Mesendoderm (in vitro differentiated cells): ENCODE data around the gene NTF3.

Experiments used
- DNase-seq: peaks from one replicate; pipeline ENCODE4 v3.0.0; 2013
- H2AK5ac ChIP-seq: 2 replicates; pipeline ENCODE4 v1.6.1; 2013; ENCODE audit warnings: low read length, inconsistent platforms
- H2BK120ac ChIP-seq: 2 replicates; pipeline ENCODE4 v1.6.1; 2013; ENCODE audit warnings: low read depth, mild to moderate bottlenecking, low read length, moderate library complexity, mixed read lengths
- H2BK15ac ChIP-seq: replicated peaks from 2 replicates; pipeline ENCODE4 v1.6.1; 2013; ENCODE audit warnings: low read depth, mild to moderate bottlenecking, moderate library complexity
- H2BK5ac ChIP-seq: 2 replicates; pipeline ENCODE4 v1.6.1; 2013; ENCODE audit warnings: low read length, inconsistent platforms
- H3K18ac ChIP-seq: 2 replicates; pipeline ENCODE4 v1.6.1; 2013; ENCODE audit warnings: mild to moderate bottlenecking, low read length, mixed read lengths
- H3K23ac ChIP-seq: one replicate; pipeline ENCODE4 v1.6.1; 2013; ENCODE audit warnings: low read length
- H3K27ac ChIP-seq: 2 replicates; pipeline ENCODE4 v1.5.1; 2013; ENCODE audit warnings: low read depth, mild to moderate bottlenecking, inconsistent platforms, low read length, moderate library complexity
- H3K27me3 ChIP-seq: 2 replicates; pipeline ENCODE4 v1.6.1; 2013; ENCODE audit warnings: low read length, control low read depth, mild to moderate bottlenecking, inconsistent platforms; ENCODE audit not compliant: insufficient read depth, poor library complexity
- H3K36me3 ChIP-seq: 2 replicates; pipeline ENCODE4 v1.6.1; 2013; ENCODE audit warnings: low read length, inconsistent platforms; ENCODE audit not compliant: control insufficient read depth, insufficient read depth
- H3K4ac ChIP-seq: one replicate; pipeline ENCODE4 v1.6.1; 2013; ENCODE audit warnings: low read depth, mild to moderate bottlenecking, low read length, moderate library complexity
- H3K4me1 ChIP-seq: 2 replicates; pipeline ENCODE4 v1.6.1; 2013; ENCODE audit warnings: low read depth, low read length, inconsistent platforms; ENCODE audit not compliant: control insufficient read depth
- H3K4me2 ChIP-seq: 2 replicates; pipeline ENCODE4 v1.6.1; 2013; ENCODE audit warnings: low read length
- H3K4me3 ChIP-seq: 2 replicates; pipeline ENCODE4 v1.5.1; 2013; ENCODE audit warnings: mild to moderate bottlenecking, low read length
- H3K56ac ChIP-seq: one replicate; pipeline ENCODE4 v1.6.1; 2013; ENCODE audit warnings: low read length
- H3K79me1 ChIP-seq: 2 replicates; pipeline ENCODE4 v1.6.1; 2013; ENCODE audit warnings: low read length, inconsistent platforms
- H3K79me2 ChIP-seq: 2 replicates; pipeline ENCODE4 v1.6.1; 2013; ENCODE audit warnings: mild to moderate bottlenecking, low read length; ENCODE audit not compliant: control insufficient read depth, insufficient read depth
- H3K9ac ChIP-seq: 2 replicates; pipeline ENCODE4 v1.6.1; 2013; ENCODE audit warnings: low read length, inconsistent platforms
- H4K5ac ChIP-seq: one replicate; pipeline ENCODE4 v1.6.1; 2013; ENCODE audit warnings: low read length
- H4K8ac ChIP-seq: one replicate; pipeline ENCODE4 v1.6.1; 2013; ENCODE audit warnings: low read depth, mild to moderate bottlenecking, control low read depth, low read length, moderate library complexity
- WGBS: extraction: QIAGEN DNeasy Blood & Tissue Kit; methylation state at CpG from one replicate; pipeline ENCODE4 v1.1.7; 2013; ENCODE audit warnings: low lambda C conversion rate, missing lambda C conversion rate; ENCODE audit not compliant: insufficient coverage; ENCODE audit errors: extremely low coverage; 5-methylcytosine and 5-hydroxymethylcytosine counted together

Gene NTF3

DNA sequence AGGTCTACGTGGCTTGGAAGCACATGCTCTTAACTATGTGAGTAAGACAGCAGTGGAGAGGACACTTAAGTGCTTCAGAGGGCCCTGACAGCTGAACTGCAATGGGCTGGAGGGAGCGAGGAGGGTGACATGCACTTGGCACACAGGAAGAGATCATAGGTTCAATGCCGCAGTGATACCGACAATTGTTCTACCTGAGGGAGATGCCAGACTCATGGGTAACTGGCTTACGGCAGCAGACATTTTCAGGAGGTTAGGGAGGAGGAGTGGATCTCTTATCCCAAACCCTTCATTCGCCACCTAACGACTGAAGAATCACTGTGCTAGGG is 68.4 kb downstream of the NTF3 start:
- no peak for DNase-seq
- Histone ChIP-seq H2BK120ac (no peak overlapping the region), H2BK15ac (no peak overlapping the region), H3K79me2 (no peaks in the 10 kb centered on the region), H4K5ac (no peak overlapping the region), H3K18ac (no peak overlapping the region), H4K8ac (no peak overlapping the region), H3K4me1 (no peaks in the 10 kb centered on the region), H3K56ac (no peak overlapping the region), H3K27ac (no peak overlapping the region), H3K4me2 (no peak overlapping the region), H3K79me1 (no peaks in the 10 kb centered on the region), H2BK5ac (no peak overlapping the region), H2AK5ac (no peak overlapping the region), H3K23ac (no peak overlapping the region), H3K4ac (no peak overlapping the region), H3K36me3 (no peaks in the 10 kb centered on the region), H3K9ac (no peak overlapping the region), H3K27me3 (no peaks in the 10 kb centered on the region), H3K4me3 (no peak overlapping the region)
- no CpG with 5 or more reads among the region's 7 CpGs for WGBS

DNA sequence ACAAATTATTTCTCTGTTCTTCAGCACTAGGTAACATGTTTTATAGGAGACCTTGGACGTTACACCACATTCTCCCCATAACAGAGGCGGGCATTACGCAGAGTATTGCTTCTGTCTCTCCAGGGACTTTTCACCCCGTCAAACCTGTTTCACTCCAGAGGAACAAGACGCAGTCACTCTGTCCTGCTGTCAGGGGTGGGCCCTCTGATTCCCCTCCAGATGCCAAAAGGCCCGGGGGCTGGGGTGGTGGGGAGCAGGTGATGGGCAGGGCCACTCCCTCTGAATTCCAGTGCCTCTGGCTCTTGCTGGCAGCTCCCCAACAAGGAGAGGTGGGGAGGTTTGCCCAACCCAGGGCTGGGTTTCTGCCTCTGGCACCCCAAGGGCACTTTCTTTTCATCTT is 71.9 kb downstream of the NTF3 start:
- no peak overlapping the region for H3K4me3 ChIP-seq
- no peak overlapping the region for H3K4me2 ChIP-seq
- no peak overlapping the region for H4K5ac ChIP-seq
- no peak overlapping the region for H3K23ac ChIP-seq
- no peak overlapping the region for H4K8ac ChIP-seq
- no CpG with 5 or more reads among the region's 6 CpGs for WGBS
- no peak overlapping the region for H3K9ac ChIP-seq
- no peak overlapping the region for H3K18ac ChIP-seq
- H3K4ac ChIP-seq, result no peak overlapping the region
- no peaks in the 10 kb centered on the region for H3K27me3 ChIP-seq
- no peak for DNase-seq
- H3K27ac ChIP-seq, result no peak overlapping the region
- no peak overlapping the region for H2AK5ac ChIP-seq
- H2BK15ac ChIP-seq, result no peak overlapping the region
- H3K79me1 ChIP-seq, result no peaks in the 10 kb centered on the region
- no peak overlapping the region for H3K56ac ChIP-seq
- no peaks in the 10 kb centered on the region for H3K36me3 ChIP-seq
- H2BK120ac ChIP-seq, result no peak overlapping the region
- H3K79me2 ChIP-seq, result no peaks in the 10 kb centered on the region
- H2BK5ac ChIP-seq, result no peak overlapping the region
- H3K4me1 ChIP-seq, result no peaks in the 10 kb centered on the region

- Histone ChIP-seq H2BK15ac (no peak overlapping the region), H3K18ac (no peak overlapping the region), H3K23ac (no peak overlapping the region), H3K27ac (no peak overlapping the region), H3K4me3 (no peak overlapping the region), H3K79me1 (no peaks in the 10 kb centered on the region), H3K56ac (no peak overlapping the region), H3K79me2 (no peaks in the 10 kb centered on the region), H2AK5ac (no peak overlapping the region), H3K36me3 (no peaks in the 10 kb centered on the region), H2BK5ac (no peak overlapping the region), H3K27me3 (no peaks in the 10 kb centered on the region), H2BK120ac (no peak overlapping the region), H3K4me1 (no peaks in the 10 kb centered on the region), H3K4me2 (no peak overlapping the region), H4K5ac (no peak overlapping the region), H4K8ac (no peak overlapping the region), H3K4ac (no peak overlapping the region), H3K9ac (no peak overlapping the region)
- DNase-seq, result no peak
- WGBS, result no CpG with 5 or more reads among the region's 4 CpGs
Observed at GRCh38 chr12:5505116-5505515, 73.2 kb downstream of the NTF3 start.

DNA sequence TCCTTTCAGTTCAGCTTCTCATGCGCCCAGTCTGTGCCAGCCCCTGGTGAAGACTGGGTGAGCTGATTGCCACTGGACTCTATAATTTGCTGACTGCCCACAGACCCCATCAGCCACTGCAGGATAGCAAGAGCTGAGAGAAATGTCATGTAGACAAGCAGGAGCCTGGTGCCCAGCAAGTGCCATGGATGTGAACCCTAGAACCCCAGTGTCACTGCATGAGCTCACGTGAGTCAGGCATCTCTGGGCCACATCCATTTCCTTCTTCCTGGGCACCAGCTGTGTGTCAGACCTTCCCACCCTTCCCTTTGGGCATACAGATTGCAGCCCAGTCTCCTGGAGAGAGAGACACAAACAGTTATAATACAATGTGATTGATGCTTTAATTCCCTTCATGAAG is 73.8 kb downstream of the NTF3 start:
- Histone ChIP-seq H3K18ac (no peak overlapping the region), H3K4me3 (no peak overlapping the region), H4K5ac (no peak overlapping the region), H3K9ac (no peak overlapping the region), H3K4me2 (no peak overlapping the region), H2AK5ac (no peak overlapping the region), H4K8ac (no peak overlapping the region), H2BK5ac (no peak overlapping the region), H3K23ac (no peak overlapping the region), H3K56ac (no peak overlapping the region), H3K36me3 (no peaks in the 10 kb centered on the region), H2BK120ac (no peak overlapping the region), H3K4ac (no peak overlapping the region), H3K79me2 (no peaks in the 10 kb centered on the region), H3K27ac (no peak overlapping the region), H2BK15ac (no peak overlapping the region), H3K27me3 (no peaks in the 10 kb centered on the region), H3K4me1 (no peaks in the 10 kb centered on the region), H3K79me1 (no peaks in the 10 kb centered on the region)
- no CpG with 5 or more reads among the region's 2 CpGs for WGBS
- no peak for DNase-seq

DNA sequence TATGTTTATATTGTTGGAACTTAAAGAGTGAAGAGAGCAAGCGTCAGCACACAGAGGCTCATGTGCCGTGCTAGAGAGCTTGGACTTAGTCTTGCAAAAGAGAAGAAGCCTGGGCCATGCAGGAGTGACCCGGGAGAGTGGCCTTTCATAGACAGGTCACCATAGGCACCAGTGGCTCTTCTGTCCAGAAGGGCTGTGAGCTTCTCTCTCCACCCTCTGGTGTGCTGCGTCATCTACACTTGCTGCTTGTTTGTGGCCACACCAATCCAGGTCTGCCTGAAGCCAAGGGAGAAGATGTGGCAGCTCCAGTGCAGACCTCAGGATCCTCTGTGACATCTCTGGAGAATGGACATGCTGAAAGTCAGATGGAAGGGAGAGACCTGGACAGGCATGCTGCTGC is 74.4 kb downstream of the NTF3 start:
- Histone ChIP-seq H3K27ac (no peak overlapping the region), H3K36me3 (no peaks in the 10 kb centered on the region), H3K4ac (no peak overlapping the region), H3K9ac (no peak overlapping the region), H3K4me1 (no peaks in the 10 kb centered on the region), H2BK120ac (no peak overlapping the region), H3K4me2 (no peak overlapping the region), H3K56ac (no peak overlapping the region), H4K5ac (no peak overlapping the region), H3K4me3 (no peak overlapping the region), H3K18ac (no peak overlapping the region), H3K79me2 (no peaks in the 10 kb centered on the region), H3K27me3 (no peaks in the 10 kb centered on the region), H3K79me1 (no peaks in the 10 kb centered on the region), H2BK5ac (no peak overlapping the region), H2BK15ac (no peak overlapping the region), H3K23ac (no peak overlapping the region), H2AK5ac (no peak overlapping the region), H4K8ac (no peak overlapping the region)
- no CpG with 5 or more reads among the region's 4 CpGs for WGBS
- no peak for DNase-seq

DNA sequence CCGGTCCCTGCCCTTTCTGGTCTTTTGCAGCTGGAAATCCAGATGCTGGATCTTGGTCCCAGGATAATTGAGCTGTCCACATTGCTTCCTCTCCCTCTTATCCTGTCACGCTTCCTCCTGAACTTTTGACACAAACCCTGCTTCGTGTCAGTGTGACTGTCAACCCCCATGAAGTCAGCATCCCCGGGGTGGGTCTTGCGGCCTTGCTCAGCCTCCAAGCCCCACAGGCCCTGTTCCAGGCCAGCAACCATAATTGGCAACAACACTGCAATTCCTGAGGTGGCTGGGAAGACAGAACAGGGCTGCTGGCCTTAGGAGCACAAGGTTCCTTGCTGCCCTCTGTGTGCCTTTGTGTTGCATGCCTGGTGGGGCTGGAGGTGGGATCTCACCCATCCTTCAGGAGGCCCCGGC is 74.9 kb downstream of the NTF3 start:
- Histone ChIP-seq H2BK120ac (no peak overlapping the region), H2BK5ac (no peak overlapping the region), H3K4ac (no peak overlapping the region), H3K18ac (no peak overlapping the region), H3K23ac (no peak overlapping the region), H3K36me3 (no peaks in the 10 kb centered on the region), H3K27me3 (no peaks in the 10 kb centered on the region), H2AK5ac (no peak overlapping the region), H3K27ac (no peak overlapping the region), H3K79me1 (no peaks in the 10 kb centered on the region), H3K4me1 (no peaks in the 10 kb centered on the region), H2BK15ac (no peak overlapping the region), H3K56ac (no peak overlapping the region), H3K4me3 (no peak overlapping the region), H4K8ac (no peak overlapping the region), H3K9ac (no peak overlapping the region), H4K5ac (no peak overlapping the region), H3K4me2 (no peak overlapping the region), H3K79me2 (no peaks in the 10 kb centered on the region)
- WGBS, result no CpG with 5 or more reads among the region's 6 CpGs
- DNase-seq, result no peak
